AG10803 (cell line): Measurements from ENCODE around the gene ACMSD.

Experiments
- DNase-seq: peaks from one replicate; pipeline ENCODE4 v3.0.0; 2010; ENCODE audit warnings: low read depth
- H3K4me3 ChIP-seq: 2 replicates; pipeline ENCODE4 v1.5.1; 2011; ENCODE audit warnings: mild to moderate bottlenecking, low read length, control low read depth
- TF ChIP-seq, protein P1 (sequence below): conservative IDR thresholded peaks from 2 replicates; pipeline ENCODE4 v1.5.1; 2011; ENCODE audit warnings: mild to moderate bottlenecking, low read length, control low read depth, inconsistent platforms

The ACMSD gene

DNA sequence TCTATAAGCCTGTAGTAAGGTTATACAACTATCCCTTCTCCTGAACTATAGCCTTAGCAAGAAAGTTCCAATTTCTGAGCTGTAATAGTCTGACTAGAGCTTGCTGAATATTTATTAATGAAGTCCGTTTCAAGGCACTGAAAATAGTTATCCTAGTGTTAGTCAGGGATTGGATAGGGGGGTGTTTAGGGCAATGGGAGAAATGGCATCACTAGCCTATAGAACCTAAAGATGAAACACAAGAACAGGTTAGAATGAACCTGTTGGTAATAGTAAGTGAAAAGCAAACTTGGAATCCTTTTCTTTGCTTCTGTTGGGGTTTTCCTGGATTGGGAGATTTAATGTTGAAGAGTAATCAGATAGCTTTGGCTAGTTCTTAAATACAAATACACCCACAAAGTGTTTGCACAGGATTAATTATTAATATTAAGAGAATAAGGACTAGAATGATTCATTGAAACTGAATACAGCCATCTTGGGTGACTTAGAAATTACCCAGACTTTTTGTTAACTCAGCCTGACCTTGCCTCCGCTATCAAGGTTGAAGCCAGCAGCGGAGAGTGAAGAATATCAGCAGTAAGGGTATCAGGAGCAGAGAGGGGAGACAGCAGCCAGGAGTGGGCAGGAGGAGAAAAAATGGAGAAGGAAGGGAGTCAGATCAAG is 94.6 kb downstream of the ACMSD start:
- no peak for DNase-seq
- H3K4me3 ChIP-seq = no peak overlapping the region
- TF ChIP-seq, protein P1, sequence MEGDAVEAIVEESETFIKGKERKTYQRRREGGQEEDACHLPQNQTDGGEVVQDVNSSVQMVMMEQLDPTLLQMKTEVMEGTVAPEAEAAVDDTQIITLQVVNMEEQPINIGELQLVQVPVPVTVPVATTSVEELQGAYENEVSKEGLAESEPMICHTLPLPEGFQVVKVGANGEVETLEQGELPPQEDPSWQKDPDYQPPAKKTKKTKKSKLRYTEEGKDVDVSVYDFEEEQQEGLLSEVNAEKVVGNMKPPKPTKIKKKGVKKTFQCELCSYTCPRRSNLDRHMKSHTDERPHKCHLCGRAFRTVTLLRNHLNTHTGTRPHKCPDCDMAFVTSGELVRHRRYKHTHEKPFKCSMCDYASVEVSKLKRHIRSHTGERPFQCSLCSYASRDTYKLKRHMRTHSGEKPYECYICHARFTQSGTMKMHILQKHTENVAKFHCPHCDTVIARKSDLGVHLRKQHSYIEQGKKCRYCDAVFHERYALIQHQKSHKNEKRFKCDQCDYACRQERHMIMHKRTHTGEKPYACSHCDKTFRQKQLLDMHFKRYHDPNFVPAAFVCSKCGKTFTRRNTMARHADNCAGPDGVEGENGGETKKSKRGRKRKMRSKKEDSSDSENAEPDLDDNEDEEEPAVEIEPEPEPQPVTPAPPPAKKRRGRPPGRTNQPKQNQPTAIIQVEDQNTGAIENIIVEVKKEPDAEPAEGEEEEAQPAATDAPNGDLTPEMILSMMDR = no peak

DNA sequence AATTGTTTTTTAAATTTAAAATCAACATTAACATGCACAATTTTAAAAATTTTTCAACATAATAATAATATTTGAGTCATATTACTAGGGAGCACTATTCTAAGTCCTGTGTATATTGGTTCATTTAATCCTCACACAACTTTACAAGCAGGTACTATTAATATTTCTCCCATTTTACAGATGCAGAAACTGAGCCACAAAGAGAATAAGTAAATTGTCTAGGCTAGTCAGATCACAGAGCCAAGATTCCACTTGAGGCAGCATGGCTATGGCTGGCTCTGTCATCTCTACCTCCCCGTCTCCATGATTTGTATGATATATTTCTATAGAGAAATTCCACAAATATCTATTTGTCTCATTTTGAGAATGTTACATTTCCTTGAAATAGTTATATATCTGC is 95.3 kb downstream of the ACMSD start:
- H3K4me3 ChIP-seq = no peak overlapping the region
- DNase-seq = no peak
- TF ChIP-seq, protein P1 = no peak

DNA sequence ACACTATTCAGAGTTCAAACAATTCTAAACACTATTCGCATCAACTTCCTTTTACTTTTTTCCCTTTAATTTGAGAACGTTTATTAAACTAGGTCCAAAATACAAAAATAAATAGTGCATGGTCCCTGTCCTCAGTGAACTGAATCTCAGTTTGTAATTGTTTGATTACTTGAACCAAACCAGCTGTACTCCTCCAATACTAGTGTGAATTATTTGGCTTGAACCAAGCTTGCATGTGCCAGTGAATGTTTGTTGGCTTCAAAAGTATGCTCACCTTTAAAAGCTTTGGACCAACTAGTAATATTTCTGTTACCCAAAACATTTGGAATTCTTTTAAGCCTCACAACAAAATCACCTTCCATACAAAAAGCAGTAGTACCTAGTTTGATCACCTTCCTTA is 95.7 kb downstream of the ACMSD start:
- H3K4me3 ChIP-seq = no peak overlapping the region
- DNase-seq = no peak
- TF ChIP-seq, protein P1 = no peak

DNA sequence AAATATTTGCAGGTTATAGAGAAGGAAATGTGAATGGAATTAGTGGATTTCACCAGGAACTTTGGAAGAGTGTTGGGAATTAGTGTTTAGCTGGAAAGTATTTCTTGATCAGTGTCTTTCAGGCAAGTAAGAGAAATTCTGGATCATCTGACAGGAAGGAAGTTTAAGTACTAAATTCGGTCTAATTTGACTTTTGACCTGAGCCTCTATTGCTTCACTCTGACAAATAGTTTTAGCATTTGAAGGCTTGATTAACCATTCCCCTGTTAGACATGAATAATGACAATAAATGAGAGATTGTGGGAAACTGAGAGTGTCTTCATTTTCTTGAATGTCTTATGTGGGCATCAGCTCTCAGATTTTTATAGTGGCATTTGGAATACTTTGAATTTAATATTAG is 96.2 kb downstream of the ACMSD start:
- no peak overlapping the region for H3K4me3 ChIP-seq
- TF ChIP-seq, protein P1 = no peak
- no peak for DNase-seq

DNA sequence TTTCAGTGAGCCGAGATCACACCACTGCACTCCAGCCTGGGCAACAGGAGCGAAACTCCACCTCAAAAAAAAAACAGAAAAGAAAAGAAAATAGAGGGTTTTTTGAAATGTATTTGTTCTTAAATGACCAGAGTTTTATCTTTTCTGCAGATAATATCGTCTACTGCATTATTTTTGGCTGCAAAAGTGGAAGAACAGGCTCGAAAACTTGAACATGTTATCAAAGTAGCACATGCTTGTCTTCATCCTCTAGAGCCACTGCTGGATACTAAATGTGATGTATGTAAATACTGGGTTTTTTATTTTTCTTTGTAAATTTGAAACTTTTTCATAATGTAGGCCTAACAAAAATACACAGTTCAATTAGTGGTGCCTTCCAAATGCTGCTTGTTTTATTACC is 98.3 kb downstream of the ACMSD start:
- H3K4me3 ChIP-seq = no peak overlapping the region
- TF ChIP-seq, protein P1 = no peak
- DNase-seq = no peak

DNA sequence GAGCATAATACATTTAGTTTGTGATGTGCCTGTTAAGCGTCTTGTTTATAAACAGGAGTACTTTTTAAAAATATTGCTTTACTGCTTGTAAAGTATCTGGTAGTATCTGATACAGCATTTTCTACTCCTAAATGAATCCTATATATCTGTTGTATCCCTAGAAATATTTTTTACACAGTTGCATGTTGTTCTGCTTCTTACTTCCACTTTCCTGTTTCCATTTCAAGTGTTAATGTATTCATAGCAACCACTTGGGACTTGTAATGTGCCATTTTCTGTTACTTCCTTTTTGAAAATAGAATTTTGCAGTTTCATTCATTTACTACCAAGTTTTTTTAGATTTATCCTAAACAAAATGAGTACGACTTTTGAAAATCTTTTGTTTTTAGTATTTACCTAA is 105.1 kb downstream of the ACMSD start:
- TF ChIP-seq, protein P1 = no peak
- no peak for DNase-seq
- no peak overlapping the region for H3K4me3 ChIP-seq

DNA sequence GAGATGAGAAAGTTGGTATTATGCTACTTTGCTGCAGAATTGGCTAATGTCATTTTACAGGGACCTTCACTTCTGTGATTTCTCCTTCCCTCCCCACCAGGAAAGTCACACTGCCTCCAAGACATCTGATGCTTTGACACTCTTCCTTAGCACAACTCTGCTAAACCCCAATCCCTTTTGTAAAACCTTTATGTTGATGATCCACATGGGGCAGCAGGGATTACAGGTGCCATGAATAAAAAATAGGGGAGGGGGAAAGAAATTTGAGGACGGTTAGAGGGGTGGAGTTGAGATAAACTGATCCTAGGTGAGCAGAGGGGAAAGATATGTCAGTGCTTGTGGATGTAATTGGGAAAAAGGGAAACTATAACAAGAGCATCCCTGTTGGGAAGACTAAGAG is 106.6 kb downstream of the ACMSD start:
- TF ChIP-seq, protein P1 = no peak
- DNase-seq = no peak
- no peak overlapping the region for H3K4me3 ChIP-seq
